Mammary epithelial cell (primary cell): ENCODE results near the gene COQ5.

Experiments used
- EZH2 ChIP-seq: IDR thresholded peaks from 2 replicates; pipeline ENCODE4 v1.6.1; 2012; ENCODE audit warnings: low read length, inconsistent platforms, borderline replicate concordance
- TF ChIP-seq, protein P1 (sequence below), 2 donors: IDR thresholded peaks in 1 of 2; conservative IDR thresholded peaks in 1 of 2; 2 replicates each; pipeline ENCODE4 v1.5.1; 2011 to 2012; ENCODE audit warnings: inconsistent platforms in 2 of 2, low read length in 2 of 2, mild to moderate bottlenecking in 2 of 2, control low read depth in 1 of 2, low read depth in 1 of 2; ENCODE audit not compliant: insufficient read depth in 1 of 2; ENCODE audit errors: extremely low read depth in 1 of 2

DNA sequence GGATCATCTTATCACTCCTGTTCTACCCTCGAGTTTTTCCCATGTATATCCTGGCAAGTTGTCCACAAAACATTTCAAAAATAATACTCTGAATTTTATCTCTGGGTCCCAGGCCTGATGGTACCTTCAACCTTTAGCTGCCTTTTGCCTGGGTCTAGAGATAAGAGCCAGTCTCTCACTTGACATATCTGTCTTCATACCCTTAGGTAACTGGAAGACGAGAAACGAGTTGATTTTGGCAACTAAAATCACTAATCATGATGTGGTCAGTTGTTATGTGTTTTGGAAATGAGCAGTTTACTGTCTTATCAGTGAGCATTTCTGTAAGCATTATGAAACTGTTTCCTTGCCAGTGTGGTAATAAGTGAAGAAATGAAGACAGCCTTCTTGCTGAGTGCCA is 11.5 kb upstream of the COQ5 start:
- no peak for TF ChIP-seq EZH2
- TF ChIP-seq, protein P1, sequence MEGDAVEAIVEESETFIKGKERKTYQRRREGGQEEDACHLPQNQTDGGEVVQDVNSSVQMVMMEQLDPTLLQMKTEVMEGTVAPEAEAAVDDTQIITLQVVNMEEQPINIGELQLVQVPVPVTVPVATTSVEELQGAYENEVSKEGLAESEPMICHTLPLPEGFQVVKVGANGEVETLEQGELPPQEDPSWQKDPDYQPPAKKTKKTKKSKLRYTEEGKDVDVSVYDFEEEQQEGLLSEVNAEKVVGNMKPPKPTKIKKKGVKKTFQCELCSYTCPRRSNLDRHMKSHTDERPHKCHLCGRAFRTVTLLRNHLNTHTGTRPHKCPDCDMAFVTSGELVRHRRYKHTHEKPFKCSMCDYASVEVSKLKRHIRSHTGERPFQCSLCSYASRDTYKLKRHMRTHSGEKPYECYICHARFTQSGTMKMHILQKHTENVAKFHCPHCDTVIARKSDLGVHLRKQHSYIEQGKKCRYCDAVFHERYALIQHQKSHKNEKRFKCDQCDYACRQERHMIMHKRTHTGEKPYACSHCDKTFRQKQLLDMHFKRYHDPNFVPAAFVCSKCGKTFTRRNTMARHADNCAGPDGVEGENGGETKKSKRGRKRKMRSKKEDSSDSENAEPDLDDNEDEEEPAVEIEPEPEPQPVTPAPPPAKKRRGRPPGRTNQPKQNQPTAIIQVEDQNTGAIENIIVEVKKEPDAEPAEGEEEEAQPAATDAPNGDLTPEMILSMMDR (conservative IDR thresholded peaks at IDR 0.05 in 1 of 2, IDR thresholded peaks at IDR 0.05 in 1 of 2; ENCODE audit: extremely low read depth in 1 of 2, insufficient read depth in 1 of 2, low read depth in 1 of 2, low read length in 2 of 2): no peak
